Kidney (tissue), 14 donors: ENCODE results near the gene GZMA. TPM values are rescaled to one million over a fixed set of nuclear protein-coding genes. Genes with fewer than 3 reads are reported as not detected.
"Not testable (repeated sequence)": the region's sequence is repeated elsewhere in the genome, so short reads cannot be mapped to it uniquely, and the experiment has no call there.

Source experiments
- DNase-seq, 5 donors: peaks; one replicate each; pipeline ENCODE4 v3.0.0-alpha.2; 2013 to 2020
- FAIRE-seq: peaks from 2 replicates; lab custom pipeline; 2012; peaks lifted over from hg19 to GRCh38; lab: Jason Lieb, UNC
- H3K27ac ChIP-seq, 2 donors: one replicate each; pipeline ENCODE4 v1.7.0; 2013; ENCODE audit warnings: low read depth in 2 of 2, low read length in 2 of 2, inconsistent platforms in 1 of 2
- H3K27me3 ChIP-seq: one replicate; pipeline ENCODE4 v1.7.1; 2013; ENCODE audit warnings: low read length, inconsistent platforms; ENCODE audit not compliant: control insufficient read depth, insufficient read depth
- H3K36me3 ChIP-seq, 3 donors: one replicate each; pipeline versions ENCODE4 v1.7.0 to v1.7.1; 2013; ENCODE audit warnings: low read length in 3 of 3, control low read depth in 1 of 3, inconsistent platforms in 1 of 3; ENCODE audit not compliant: insufficient read depth in 3 of 3, control insufficient read depth in 2 of 3
- H3K4me1 ChIP-seq, 3 donors: one replicate each; pipeline versions ENCODE4 v1.7.0 to v1.7.1; 2013; ENCODE audit warnings: low read length in 3 of 3, inconsistent platforms in 1 of 3, low read depth in 1 of 3; ENCODE audit not compliant: control insufficient read depth in 2 of 3, insufficient read depth in 2 of 3
- H3K4me3 ChIP-seq, 3 donors: one replicate each; pipeline versions ENCODE4 v1.7.0 to v1.8.1; 2013; ENCODE audit warnings: low read length in 3 of 3, control low read depth in 1 of 3, inconsistent platforms in 1 of 3
- H3K9ac ChIP-seq, 3 donors: one replicate each; pipeline versions ENCODE4 v1.7.0 to v1.7.1; 2013; ENCODE audit warnings: low read length in 3 of 3, control low read depth in 1 of 3, inconsistent platforms in 1 of 3
- H3K9me3 ChIP-seq, 3 donors: one replicate each; pipeline versions ENCODE4 v1.7.0 to v1.7.1; 2013; ENCODE audit warnings: low read length in 3 of 3, control low read depth in 1 of 3, inconsistent platforms in 1 of 3; ENCODE audit not compliant: control insufficient read depth in 2 of 3, insufficient read depth in 1 of 3
- intact Hi-C: fragments of 100-400 bp; cut with DNase I; formaldehyde crosslinking; loops from one replicate; pipeline ENCODE4 v1.11.1; 2022
- polyA plus RNA-seq: library from polyadenylated mRNA; stranded (reverse); fragments of 350-450 nt; fragmentation: Illumina TruSeq; extraction: RNeasy Lipid Tissue Mini Kit (QIAGEN cat#74804); gene quantifications from one replicate; pipeline ENCODE4 v1.2.3, GENCODE V29; 2014; ENCODE audit warnings: low read depth, low replicate concordance; ENCODE audit not compliant: insufficient read depth
- total RNA-seq: library from RNA; stranded (reverse); fragmentation: NEBNext Ultra II Directional; extraction: Animal tissue kit (Norgen Biotek cat#: 25700); gene quantifications from one replicate; pipeline ENCODE4 v1.2.1, GENCODE V29; 2021
- TF ChIP-seq, protein P1 (sequence below): IDR thresholded peaks from 3 replicates; pipeline ENCODE4 v1.5.1; 2012; ENCODE audit warnings: mild to moderate bottlenecking, moderate library complexity, borderline replicate concordance; ENCODE audit not compliant: insufficient read depth; ENCODE audit errors: extremely low read depth
- donor health status: control.
- donor health status: control.
- donor health status: control.
- donor health status: control.
- donor health status: control.
- donor health status: DM: yes; HTN: yes; CAD: no.
- donor health status: Normal renal cell carcinoma (clear cell type).

Gene GZMA
- total and polyA plus RNA-seq, 2 donors from 2014 or later, result 2.2 to 6.1 TPM

GRCh38 chr5:55096861-55097260, 5.6 kb upstream of the GZMA start:
- H3K9ac ChIP-seq, result no peak overlapping the region
- intact Hi-C loops, result no loop called here
- DNase-seq (no peak), FAIRE-seq (no peak)
- no peak overlapping the region for H3K4me3 ChIP-seq
- TF ChIP-seq, protein P1, sequence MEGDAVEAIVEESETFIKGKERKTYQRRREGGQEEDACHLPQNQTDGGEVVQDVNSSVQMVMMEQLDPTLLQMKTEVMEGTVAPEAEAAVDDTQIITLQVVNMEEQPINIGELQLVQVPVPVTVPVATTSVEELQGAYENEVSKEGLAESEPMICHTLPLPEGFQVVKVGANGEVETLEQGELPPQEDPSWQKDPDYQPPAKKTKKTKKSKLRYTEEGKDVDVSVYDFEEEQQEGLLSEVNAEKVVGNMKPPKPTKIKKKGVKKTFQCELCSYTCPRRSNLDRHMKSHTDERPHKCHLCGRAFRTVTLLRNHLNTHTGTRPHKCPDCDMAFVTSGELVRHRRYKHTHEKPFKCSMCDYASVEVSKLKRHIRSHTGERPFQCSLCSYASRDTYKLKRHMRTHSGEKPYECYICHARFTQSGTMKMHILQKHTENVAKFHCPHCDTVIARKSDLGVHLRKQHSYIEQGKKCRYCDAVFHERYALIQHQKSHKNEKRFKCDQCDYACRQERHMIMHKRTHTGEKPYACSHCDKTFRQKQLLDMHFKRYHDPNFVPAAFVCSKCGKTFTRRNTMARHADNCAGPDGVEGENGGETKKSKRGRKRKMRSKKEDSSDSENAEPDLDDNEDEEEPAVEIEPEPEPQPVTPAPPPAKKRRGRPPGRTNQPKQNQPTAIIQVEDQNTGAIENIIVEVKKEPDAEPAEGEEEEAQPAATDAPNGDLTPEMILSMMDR, result no peak
- no peaks in the 10 kb centered on the region for H3K9me3 ChIP-seq
- H3K36me3 ChIP-seq, result no peaks in the 10 kb centered on the region
- no peaks in the 10 kb centered on the region for H3K4me1 ChIP-seq
- H3K27ac ChIP-seq, result no peak overlapping the region
- no peaks in the 10 kb centered on the region for H3K27me3 ChIP-seq

DNA sequence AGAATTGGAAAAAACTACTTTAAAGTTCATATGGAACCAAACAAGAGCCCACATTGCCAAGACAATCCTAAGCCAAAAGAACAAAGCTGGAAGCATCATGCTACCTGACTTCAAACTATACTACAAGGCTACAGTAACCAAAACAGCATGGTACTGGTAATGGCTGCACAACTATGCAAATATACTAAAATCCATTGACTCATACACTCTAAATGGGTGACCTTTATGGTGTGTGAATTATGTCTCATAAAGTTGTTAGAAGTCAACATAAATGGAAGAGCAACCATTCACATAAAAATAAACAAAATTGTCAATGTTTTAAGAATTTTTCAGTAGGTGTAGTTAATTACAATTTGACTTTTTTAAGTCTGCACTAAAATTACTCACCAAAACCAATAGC, 1.3 kb upstream of the GZMA start:
- H3K4me3 ChIP-seq, intact Hi-C loops, H3K4me1 ChIP-seq, DNase-seq, H3K27me3 ChIP-seq, H3K27ac ChIP-seq, H3K36me3 ChIP-seq, H3K9me3 ChIP-seq, H3K9ac ChIP-seq, FAIRE-seq: not testable (repeated sequence)

- no peaks in the 10 kb centered on the region for H3K4me1 ChIP-seq
- no peak overlapping the region for H3K4me3 ChIP-seq
- TF ChIP-seq, protein P1, result no peak
- H3K27me3 ChIP-seq, result no peaks in the 10 kb centered on the region
- intact Hi-C loops, result no loop called here
- FAIRE-seq (no peak), DNase-seq (no peak)
- no peak overlapping the region for H3K9ac ChIP-seq
- no peak overlapping the region for H3K27ac ChIP-seq
- no peaks in the 10 kb centered on the region for H3K9me3 ChIP-seq
- no peaks in the 10 kb centered on the region for H3K36me3 ChIP-seq
Observed at GRCh38 chr5:55101556-55102276, 730 bp upstream of the GZMA start.

- DNase-seq (no peak), FAIRE-seq (no peak)
- Histone ChIP-seq H3K4me1 (no peaks in the 10 kb centered on the region), H3K27me3 (no peaks in the 10 kb centered on the region), H3K9ac (no peak overlapping the region), H3K9me3 (no peaks in the 10 kb centered on the region), H3K36me3 (no peaks in the 10 kb centered on the region), H3K4me3 (no peak overlapping the region), H3K27ac (no peak overlapping the region)
- intact Hi-C loops, result no loop called here
- TF ChIP-seq, protein P1, result no peak
Observed at GRCh38 chr5:55104036-55104772, 1.8 kb downstream of the GZMA start.
